ENCODE data around the gene BRAF.
A peak's percentile ranks its signal among the peaks of the same experiment; 100 is the strongest.
"Not testable (repeated sequence)": the region's sequence is repeated elsewhere in the genome, so short reads cannot be mapped to it uniquely, and the experiment has no call there.

Gene BRAF

GRCh38 chr7:140671966-140672365 lies 252.8 kb downstream of the BRAF start:
- peak overlapping the region; percentile 87 to 89 for H3K27ac ChIP-seq (ENCODE audit: low read depth in 2 of 2, low read length in 2 of 2)
- H3K4me1 ChIP-seq (ENCODE audit: control insufficient read depth in 2 of 2, insufficient read depth in 2 of 2, low read length in 2 of 2): peaks cover 21 to 28% of the 10 kb centered on the region in 2 donors
- H3K9me3 ChIP-seq (ENCODE audit: control insufficient read depth in 2 of 2, low read length in 2 of 2): no peaks in the 10 kb centered on the region
- no peaks in the 10 kb centered on the region for H3K27me3 ChIP-seq (ENCODE audit: control insufficient read depth in 2 of 2, insufficient read depth in 2 of 2, low read length in 2 of 2)
- H3K4me3 ChIP-seq (ENCODE audit: low read length in 2 of 2): peak overlapping the region in 1 of 2 donors; percentile 71
- H3K9ac ChIP-seq (ENCODE audit: low read depth in 1 of 2, low read length in 2 of 2): peak overlapping the region in 1 of 2 donors; percentile 44
- no peaks in the 10 kb centered on the region for H3K36me3 ChIP-seq (ENCODE audit: control insufficient read depth in 2 of 2, insufficient read depth in 2 of 2, low read length in 2 of 2)

- no peak overlapping the region for H3K27ac ChIP-seq (ENCODE audit: low read depth in 2 of 2, low read length in 2 of 2)
Measured at GRCh38 chr7:140670343-140670935, 254.3 kb downstream of the BRAF start.

DNA sequence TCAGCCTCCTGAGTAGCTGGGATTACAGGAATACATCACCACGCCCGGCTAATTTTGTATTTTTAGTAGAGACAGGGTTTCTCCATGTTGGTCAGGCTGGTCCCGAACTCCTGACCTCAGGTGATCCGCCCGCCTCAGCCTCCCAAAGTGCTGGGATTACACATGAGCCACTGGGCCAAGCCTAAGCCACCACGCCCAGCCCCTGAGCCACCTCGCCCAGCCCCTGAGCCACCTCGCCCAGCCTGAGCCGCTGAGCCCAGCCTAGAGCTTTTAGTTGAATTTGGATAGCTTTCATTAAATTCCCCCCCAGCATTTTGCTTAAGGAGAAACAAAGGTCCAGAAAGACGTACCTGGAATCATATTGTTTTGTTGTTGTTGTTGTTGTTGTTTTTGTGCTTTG lies 254.9 kb downstream of the BRAF start:
- not testable (repeated sequence) for H3K36me3 ChIP-seq (ENCODE audit: control insufficient read depth in 2 of 2, insufficient read depth in 2 of 2, low read length in 2 of 2); H3K9ac ChIP-seq (ENCODE audit: low read depth in 1 of 2, low read length in 2 of 2); H3K9me3 ChIP-seq (ENCODE audit: control insufficient read depth in 2 of 2, low read length in 2 of 2); H3K4me3 ChIP-seq (ENCODE audit: low read length in 2 of 2); H3K27ac ChIP-seq (ENCODE audit: low read depth in 2 of 2, low read length in 2 of 2); H3K27me3 ChIP-seq (ENCODE audit: control insufficient read depth in 2 of 2, insufficient read depth in 2 of 2, low read length in 2 of 2)
- H3K4me1 ChIP-seq (ENCODE audit: control insufficient read depth in 2 of 2, insufficient read depth in 2 of 2, low read length in 2 of 2): peaks cover 17 to 18% of the 10 kb centered on the region in 2 donors

More at GRCh38 chr7:140670343-140670935, 254.3 kb downstream of the BRAF start:
- no peak overlapping the region for H3K4me3 ChIP-seq (ENCODE audit: low read length in 2 of 2)
- H3K27me3 ChIP-seq (ENCODE audit: control insufficient read depth in 2 of 2, insufficient read depth in 2 of 2, low read length in 2 of 2): no peaks in the 10 kb centered on the region
- H3K4me1 ChIP-seq (ENCODE audit: control insufficient read depth in 2 of 2, insufficient read depth in 2 of 2, low read length in 2 of 2): peaks cover 21 to 22% of the 10 kb centered on the region in 2 donors
- H3K9me3 ChIP-seq (ENCODE audit: control insufficient read depth in 2 of 2, low read length in 2 of 2): no peaks in the 10 kb centered on the region
- no peak overlapping the region for H3K9ac ChIP-seq (ENCODE audit: low read depth in 1 of 2, low read length in 2 of 2)
- H3K36me3 ChIP-seq (ENCODE audit: control insufficient read depth in 2 of 2, insufficient read depth in 2 of 2, low read length in 2 of 2): no peaks in the 10 kb centered on the region

DNA sequence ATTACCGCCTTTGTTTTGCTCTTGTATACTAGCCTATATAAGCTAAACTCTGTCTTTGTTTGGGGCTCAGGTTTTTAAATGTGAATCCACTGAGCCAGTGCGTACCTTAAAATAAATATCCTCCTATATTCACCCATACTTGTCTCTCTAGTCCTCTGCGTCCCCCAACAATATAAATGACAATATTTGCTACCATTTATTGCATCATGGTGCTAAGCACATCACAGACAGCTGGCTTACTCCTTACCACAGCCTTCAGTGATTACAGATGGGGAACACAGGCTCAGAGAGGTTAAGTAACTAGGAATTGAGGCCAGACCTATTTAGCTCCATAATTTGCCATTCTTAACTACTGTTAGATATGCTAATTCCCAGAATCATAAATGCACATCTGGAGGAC lies 255.4 kb downstream of the BRAF start:
- no peak overlapping the region for H3K4me3 ChIP-seq (ENCODE audit: low read length in 2 of 2)
- H3K4me1 ChIP-seq (ENCODE audit: control insufficient read depth in 2 of 2, insufficient read depth in 2 of 2, low read length in 2 of 2): peaks cover 12% of the 10 kb centered on the region in 2 donors
- H3K36me3 ChIP-seq (ENCODE audit: control insufficient read depth in 2 of 2, insufficient read depth in 2 of 2, low read length in 2 of 2): no peaks in the 10 kb centered on the region
- no peaks in the 10 kb centered on the region for H3K27me3 ChIP-seq (ENCODE audit: control insufficient read depth in 2 of 2, insufficient read depth in 2 of 2, low read length in 2 of 2)
- H3K9me3 ChIP-seq (ENCODE audit: control insufficient read depth in 2 of 2, low read length in 2 of 2): no peaks in the 10 kb centered on the region
- H3K27ac ChIP-seq (ENCODE audit: low read depth in 2 of 2, low read length in 2 of 2): no peak overlapping the region
- H3K9ac ChIP-seq (ENCODE audit: low read depth in 1 of 2, low read length in 2 of 2): no peak overlapping the region
